Measurements from ENCODE around the gene PPIL6. TPM values are rescaled to one million over a fixed set of nuclear protein-coding genes. Genes with fewer than 3 reads are reported as not detected.

PPIL6 gene
- total RNA-seq, 1 experiment from 2014 or later = 3.9 TPM

GRCh38 chr6:109449064-109449794 lies 8.8 kb upstream of the PPIL6 start:
- H3K9me3 Mint-ChIP-seq (ENCODE audit: unreplicated experiment) = no peaks in the 10 kb centered on the region
- H3K27me3 Mint-ChIP-seq (ENCODE audit: insufficient read depth, unreplicated experiment) = no peaks in the 10 kb centered on the region
- H3K4me3 Mint-ChIP-seq (ENCODE audit: unreplicated experiment) = no peak overlapping the region
- no peaks in the 10 kb centered on the region for H3K4me1 Mint-ChIP-seq (ENCODE audit: insufficient read depth, unreplicated experiment)
- DNase-seq (ENCODE audit: unreplicated experiment) = no peak
- no peak overlapping the region for H3K27ac Mint-ChIP-seq (ENCODE audit: low read depth, unreplicated experiment)
- BruUV-seq (replicated peaks) = no TSS peak
- POLR2A ChIA-PET = interaction anchor here (1.0 to 2.9 kb wide), 3 partner anchors 11 to 66 kb away, joined by 3 to 11 read pairs (median 10); partner anchors contain the start of gene CD164
- peaks cover 27% of the 10 kb centered on the region for H3K36me3 Mint-ChIP-seq (ENCODE audit: insufficient read depth, unreplicated experiment)
- CTCF ChIA-PET = interaction anchor here (0.7 to 1.5 kb wide), 2 partner anchors 8 kb away, joined by 3 to 5 read pairs; partner anchors contain the start of genes PPIL6 and SMPD2
- intact Hi-C loops (cut with micrococcal nuclease) = no loop called here
- TF ChIP-seq CTCF (IDR thresholded peaks at IDR 0.05; ENCODE audit: unreplicated experiment) = no peak

- Mint-ChIP-seq H3K4me3 (ENCODE audit: unreplicated experiment) (no peak overlapping the region), H3K9me3 (ENCODE audit: unreplicated experiment) (no peaks in the 10 kb centered on the region), H3K36me3 (ENCODE audit: insufficient read depth, unreplicated experiment) (peaks cover 29% of the 10 kb centered on the region), H3K4me1 (ENCODE audit: insufficient read depth, unreplicated experiment) (no peaks in the 10 kb centered on the region), H3K27ac (ENCODE audit: low read depth, unreplicated experiment) (no peak overlapping the region), H3K27me3 (ENCODE audit: insufficient read depth, unreplicated experiment) (no peaks in the 10 kb centered on the region)
- ChIA-PET POLR2A (interaction anchor here (1.0 to 2.9 kb wide), 3 partner anchors 12 to 65 kb away, joined by 3 to 11 read pairs (median 10); partner anchors contain the start of gene CD164), CTCF (interaction anchor here (0.7 kb wide), 1 partner anchor 8 kb away, joined by 3 read pairs; no protein-coding TSS in a partner anchor)
- BruUV-seq (replicated peaks) = no TSS peak
- DNase-seq (ENCODE audit: unreplicated experiment) = no peak
- no peak for TF ChIP-seq CTCF (IDR thresholded peaks at IDR 0.05; ENCODE audit: unreplicated experiment)
- intact Hi-C loops (cut with micrococcal nuclease) = no loop called here
Measured at GRCh38 chr6:109448615-109449014, 8.2 kb upstream of the PPIL6 start.

GRCh38 chr6:109447878-109448555 lies 7.6 kb upstream of the PPIL6 start:
- TF ChIP-seq CTCF (IDR thresholded peaks at IDR 0.05; ENCODE audit: unreplicated experiment) = no peak
- Mint-ChIP-seq H3K4me1 (ENCODE audit: insufficient read depth, unreplicated experiment) (no peaks in the 10 kb centered on the region), H3K9me3 (ENCODE audit: unreplicated experiment) (no peaks in the 10 kb centered on the region), H3K36me3 (ENCODE audit: insufficient read depth, unreplicated experiment) (peaks cover 34% of the 10 kb centered on the region), H3K27me3 (ENCODE audit: insufficient read depth, unreplicated experiment) (no peaks in the 10 kb centered on the region), H3K27ac (ENCODE audit: low read depth, unreplicated experiment) (no peak overlapping the region), H3K4me3 (ENCODE audit: unreplicated experiment) (no peak overlapping the region)
- intact Hi-C loops (cut with micrococcal nuclease) = no loop called here
- POLR2A ChIA-PET = interaction anchor here (1.0 to 2.9 kb wide), 3 partner anchors 13 to 65 kb away, joined by 3 to 11 read pairs (median 10); partner anchors contain the start of gene CD164
- no TSS peak for BruUV-seq (replicated peaks)
- CTCF ChIA-PET = interaction anchor here (0.7 kb wide), 1 partner anchor 9 kb away, joined by 3 read pairs; no protein-coding TSS in a partner anchor
- DNase-seq (ENCODE audit: unreplicated experiment) = no peak

GRCh38 chr6:109447087-109447486 lies 6.7 kb upstream of the PPIL6 start:
- ChIA-PET POLR2A (interaction anchor here (0.9 to 1.9 kb wide), 3 partner anchors 9 to 352 kb away, joined by 5 to 10 read pairs (median 5); partner anchors contain the start of genes CEP57L1 and SESN1), CTCF (interaction anchor here (0.7 to 0.8 kb wide), 4 partner anchors 12 to 260 kb away, joined by 3 read pairs; no protein-coding TSS in a partner anchor)
- H3K4me3 Mint-ChIP-seq (ENCODE audit: unreplicated experiment) = no peak overlapping the region
- H3K27ac Mint-ChIP-seq (ENCODE audit: low read depth, unreplicated experiment) = no peak overlapping the region
- no peak for TF ChIP-seq CTCF (IDR thresholded peaks at IDR 0.05; ENCODE audit: unreplicated experiment)
- H3K9me3 Mint-ChIP-seq (ENCODE audit: unreplicated experiment) = no peaks in the 10 kb centered on the region
- DNase-seq (ENCODE audit: unreplicated experiment) = no peak
- no peaks in the 10 kb centered on the region for H3K4me1 Mint-ChIP-seq (ENCODE audit: insufficient read depth, unreplicated experiment)
- H3K27me3 Mint-ChIP-seq (ENCODE audit: insufficient read depth, unreplicated experiment) = no peaks in the 10 kb centered on the region
- BruUV-seq (replicated peaks) = no TSS peak
- intact Hi-C loops (cut with micrococcal nuclease) = no loop called here
- peaks cover 34% of the 10 kb centered on the region for H3K36me3 Mint-ChIP-seq (ENCODE audit: insufficient read depth, unreplicated experiment)

Measured in MCF 10A (cell line).